Measurements from ENCODE around the gene APBB1. TPM values are rescaled to one million over a fixed set of nuclear protein-coding genes. Genes with fewer than 3 reads are reported as not detected.

The APBB1 gene
- total and polyA plus RNA-seq, 9 of the 15 experiments (the other 6 are each of a cell fraction or from before 2014, with no cell fraction given), result 0.04 to 0.73 (median 0.40) TPM

GRCh38 chr11:6389905-6390717 is 28.8 kb downstream of the APBB1 start, which contains the start of gene SMPD1 (continued):
- TF ChIP-seq ZBTB26 (CRISPR knock-in tag; IDR thresholded peaks at IDR 0.05) (no peak), TAF15 (IDR thresholded peaks at IDR 0.05; ENCODE audit: low read depth, low read length) (no peak), ZNF395 (CRISPR knock-in tag; IDR thresholded peaks at IDR 0.05) (no peak), ZNF146 (CRISPR knock-in tag; IDR thresholded peaks at IDR 0.05; ENCODE audit: unreplicated experiment) (no peak), BMI1 (IDR thresholded peaks at IDR 0.05; ENCODE audit: low read length) (no peak), ZNF133 (CRISPR knock-in tag; IDR thresholded peaks at IDR 0.05) (no peak), FOXM1 (IDR thresholded peaks at IDR 0.05; ENCODE audit: low read depth) (no peak), FOXM1 (CRISPR knock-in tag; IDR thresholded peaks at IDR 0.05; ENCODE audit: low read depth) (no peak), CEBPB (tag; IDR thresholded peaks at IDR 0.05) (no peak), CBX3 (IDR thresholded peaks at IDR 0.05; ENCODE audit: borderline replicate concordance in 1 of 2, low read length in 2 of 2) (peak in 1 of 2 experiments; percentile 64; a peak in 1 of 3 replicates), FOXK2 (conservative IDR thresholded peaks at IDR 0.05 in 1 of 2, IDR thresholded peaks at IDR 0.05 in 1 of 2; ENCODE audit: low read depth in 2 of 2) (peak; percentile 7 to 43; a peak in 1 of 4 replicates), NFRKB (IDR thresholded peaks at IDR 0.05; ENCODE audit: low read depth) (no peak), DMBX1 (CRISPR knock-in tag; IDR thresholded peaks at IDR 0.05; ENCODE audit: borderline replicate concordance) (no peak), GABPA (tag; conservative IDR thresholded peaks at IDR 0.05; ENCODE audit: low read depth) (peak; percentile 88), ZNF197 (CRISPR knock-in tag; IDR thresholded peaks at IDR 0.05; ENCODE audit: low read depth) (0 out of 2 replicates have a peak, but pooled peaks have one; percentile 42), ZNF316 (IDR thresholded peaks at IDR 0.05) (no peak), GMEB1 (CRISPR knock-in tag; IDR thresholded peaks at IDR 0.05) (no peak), ELF4 (CRISPR knock-in tag; IDR thresholded peaks at IDR 0.05) (no peak)
- TF ChIP-seq, protein P1, sequence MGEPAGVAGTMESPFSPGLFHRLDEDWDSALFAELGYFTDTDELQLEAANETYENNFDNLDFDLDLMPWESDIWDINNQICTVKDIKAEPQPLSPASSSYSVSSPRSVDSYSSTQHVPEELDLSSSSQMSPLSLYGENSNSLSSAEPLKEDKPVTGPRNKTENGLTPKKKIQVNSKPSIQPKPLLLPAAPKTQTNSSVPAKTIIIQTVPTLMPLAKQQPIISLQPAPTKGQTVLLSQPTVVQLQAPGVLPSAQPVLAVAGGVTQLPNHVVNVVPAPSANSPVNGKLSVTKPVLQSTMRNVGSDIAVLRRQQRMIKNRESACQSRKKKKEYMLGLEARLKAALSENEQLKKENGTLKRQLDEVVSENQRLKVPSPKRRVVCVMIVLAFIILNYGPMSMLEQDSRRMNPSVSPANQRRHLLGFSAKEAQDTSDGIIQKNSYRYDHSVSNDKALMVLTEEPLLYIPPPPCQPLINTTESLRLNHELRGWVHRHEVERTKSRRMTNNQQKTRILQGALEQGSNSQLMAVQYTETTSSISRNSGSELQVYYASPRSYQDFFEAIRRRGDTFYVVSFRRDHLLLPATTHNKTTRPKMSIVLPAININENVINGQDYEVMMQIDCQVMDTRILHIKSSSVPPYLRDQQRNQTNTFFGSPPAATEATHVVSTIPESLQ (CRISPR knock-in tag; IDR thresholded peaks at IDR 0.05), result no peak
- TF ChIP-seq, protein P2, sequence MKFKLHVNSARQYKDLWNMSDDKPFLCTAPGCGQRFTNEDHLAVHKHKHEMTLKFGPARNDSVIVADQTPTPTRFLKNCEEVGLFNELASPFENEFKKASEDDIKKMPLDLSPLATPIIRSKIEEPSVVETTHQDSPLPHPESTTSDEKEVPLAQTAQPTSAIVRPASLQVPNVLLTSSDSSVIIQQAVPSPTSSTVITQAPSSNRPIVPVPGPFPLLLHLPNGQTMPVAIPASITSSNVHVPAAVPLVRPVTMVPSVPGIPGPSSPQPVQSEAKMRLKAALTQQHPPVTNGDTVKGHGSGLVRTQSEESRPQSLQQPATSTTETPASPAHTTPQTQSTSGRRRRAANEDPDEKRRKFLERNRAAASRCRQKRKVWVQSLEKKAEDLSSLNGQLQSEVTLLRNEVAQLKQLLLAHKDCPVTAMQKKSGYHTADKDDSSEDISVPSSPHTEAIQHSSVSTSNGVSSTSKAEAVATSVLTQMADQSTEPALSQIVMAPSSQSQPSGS (CRISPR knock-in tag; IDR thresholded peaks at IDR 0.05), result no peak

Data from K562 (cell line).